ENCODE data around the gene SOX1. TPM values are rescaled to one million over a fixed set of nuclear protein-coding genes. Genes with fewer than 3 reads are reported as not detected.

The SOX1 gene
- total and polyA plus RNA-seq, 10 of the 15 experiments (the other 5 are each of a cell fraction or from before 2014, with no cell fraction given) = not detected

- H2AFZ ChIP-seq (ENCODE audit: control insufficient read depth, low read depth, low read length) = no peak overlapping the region
- ChIA-PET RAD21 (ENCODE audit: unreplicated experiment) (no interaction called here), POLR2A (no interaction called here), CTCF (no interaction called here), SMC1A (ENCODE audit: uncharacterized antibody, unreplicated experiment) (no interaction called here)
- H4K20me1 ChIP-seq (ENCODE audit: control insufficient read depth, insufficient read depth) = no peaks in the 10 kb centered on the region
- no peaks in the 10 kb centered on the region for H3K27me3 ChIP-seq (replicated peaks in 1 of 2; ENCODE audit: control insufficient read depth in 2 of 2, insufficient read depth in 2 of 2, low read length in 1 of 2)
- FAIRE-seq (no peak), DNase-seq (ENCODE audit: low read depth, low spot score) (no peak), ATAC-seq (no peak)
- intact Hi-C loops (cut with micrococcal nuclease; ENCODE audit: unreplicated experiment) = no loop called here
- H3K9me3 ChIP-seq (replicated peaks; ENCODE audit: control insufficient read depth, insufficient read depth, low read length) = no peaks in the 10 kb centered on the region; the same call in 2 of the 3 replicates
- TF ChIP-seq ZNF384 (IDR thresholded peaks at IDR 0.05; ENCODE audit: borderline replicate concordance, low read depth, low read length) (no peak), MTA2 (IDR thresholded peaks at IDR 0.05; ENCODE audit: low read depth) (no peak), RBBP5 (conservative IDR thresholded peaks at IDR 0.05) (no peak), SMARCA5 (IDR thresholded peaks at IDR 0.05) (no peak), BHLHE40 (IDR thresholded peaks at IDR 0.05; ENCODE audit: borderline replicate concordance in 1 of 2, low read depth in 2 of 2, low read length in 1 of 2) (no peak), SMAD1 (IDR thresholded peaks at IDR 0.05; ENCODE audit: low read depth, partially characterized antibody) (no peak), SP1 (IDR thresholded peaks at IDR 0.05; ENCODE audit: low read depth, low read length) (no peak), CHD1 (IDR thresholded peaks at IDR 0.05; ENCODE audit: low read depth, low read length) (no peak), FOS (IDR thresholded peaks at IDR 0.05; ENCODE audit: borderline replicate concordance, extremely low read depth, insufficient read length) (no peak), GABPA (IDR thresholded peaks at IDR 0.05; ENCODE audit: low read depth) (no peak), HCFC1 (IDR thresholded peaks at IDR 0.05; ENCODE audit: low read length) (no peak), RB1 (IDR thresholded peaks at IDR 0.05; ENCODE audit: borderline replicate concordance) (no peak), ZNF687 (IDR thresholded peaks at IDR 0.05) (no peak), WRNIP1 (IDR thresholded peaks at IDR 0.05; ENCODE audit: borderline replicate concordance, low read depth, low read length) (no peak), CBX5 (IDR thresholded peaks at IDR 0.05; ENCODE audit: low read depth) (no peak), ZNF217 (IDR thresholded peaks at IDR 0.05) (no peak), RUNX3 (IDR thresholded peaks at IDR 0.05; ENCODE audit: low read length) (no peak), POLR2AphosphoS2 (IDR thresholded peaks at IDR 0.05; ENCODE audit: low read depth, low read length) (no peak), TARDBP (IDR thresholded peaks at IDR 0.05; ENCODE audit: borderline replicate concordance) (no peak)
- no peak overlapping the region for H3K4me3 ChIP-seq
- H3K36me3 ChIP-seq (ENCODE audit: control insufficient read depth in 2 of 2, insufficient read depth in 2 of 2, low read length in 1 of 2) = no peaks in the 10 kb centered on the region
- H3K27ac ChIP-seq (ENCODE audit: control insufficient read depth, insufficient read depth) = no peak overlapping the region
- 30% methylated on average over 11 of the region's 11 CpGs for WGBS (ENCODE audit: insufficient coverage, insufficient replicate concordance, low lambda C conversion rate, missing lambda C conversion rate)
- H3K9ac ChIP-seq (ENCODE audit: control insufficient read depth, insufficient read depth, low read length) = no peak overlapping the region
- H3K4me1 ChIP-seq (ENCODE audit: control insufficient read depth, insufficient read depth, low read length) = no peaks in the 10 kb centered on the region
- in situ Hi-C loops (cut with MboI) = no loop called here
- no peak overlapping the region for H3K4me2 ChIP-seq (ENCODE audit: control insufficient read depth, insufficient read depth)
- no TSS peak for BruUV-seq (replicated peaks)
- H3K79me2 ChIP-seq (ENCODE audit: control insufficient read depth, insufficient read depth, low read length) = no peaks in the 10 kb centered on the region
Measured at GRCh38 chr13:112027250-112027649, 39.7 kb upstream of the SOX1 start.
